Activated T-cell treated with anti-CD3 and anti-CD28 coated beads, Interleukin-2, amount 50 U/mL, for 72 hours (primary cell): ENCODE results near the gene C8G. TPM values are rescaled to one million over a fixed set of nuclear protein-coding genes. Genes with fewer than 3 reads are reported as not detected.

Source experiments
- ATAC-seq, 2 donors: fragments of 150-1000 bp; cut with Tn5 transposase; replicated peaks in 1 of 2; 2 replicates each; pipeline ENCODE4 v1.10.0; 2021; ENCODE audit warnings: moderate library complexity in 2 of 2, mild to moderate bottlenecking in 1 of 2
- DNase-seq, 2 donors: peaks; one replicate each; pipeline ENCODE4 v3.0.0; 2021 to 2022; ENCODE audit warnings: mixed read lengths in 1 of 2
- H3K27ac Mint-ChIP-seq: one replicate; pipeline ENCODE4 v1.8.0; 2022; ENCODE audit warnings: mild to moderate bottlenecking, moderate library complexity, mixed read lengths
- H3K27me3 Mint-ChIP-seq: one replicate; pipeline ENCODE4 v1.8.0; 2022; ENCODE audit warnings: low read depth, mixed read lengths
- H3K36me3 Mint-ChIP-seq, 2 donors: one replicate each; pipeline ENCODE4 v1.8.0; 2022; ENCODE audit warnings: mixed read lengths in 2 of 2, mild to moderate bottlenecking in 1 of 2; ENCODE audit not compliant: insufficient read depth in 2 of 2
- H3K4me1 Mint-ChIP-seq: one replicate; pipeline ENCODE4 v1.8.0; 2022; ENCODE audit warnings: low read depth, mixed read lengths
- H3K4me3 Mint-ChIP-seq, 2 donors: one replicate each; pipeline ENCODE4 v1.8.0; 2022; ENCODE audit warnings: mild to moderate bottlenecking in 2 of 2, mixed read lengths in 2 of 2, moderate library complexity in 2 of 2
- H3K9me3 Mint-ChIP-seq, 2 donors: one replicate each; pipeline ENCODE4 v1.8.0; 2022; ENCODE audit warnings: mixed read lengths in 2 of 2
- total RNA-seq, 2 donors: library from RNA; stranded (reverse); gene quantifications; one replicate each; pipeline ENCODE4 v1.2.3, GENCODE V29; 2022

Gene C8G
- total RNA-seq, 2 donors from 2014 or later, result 2.6 to 3.4 TPM

DNA sequence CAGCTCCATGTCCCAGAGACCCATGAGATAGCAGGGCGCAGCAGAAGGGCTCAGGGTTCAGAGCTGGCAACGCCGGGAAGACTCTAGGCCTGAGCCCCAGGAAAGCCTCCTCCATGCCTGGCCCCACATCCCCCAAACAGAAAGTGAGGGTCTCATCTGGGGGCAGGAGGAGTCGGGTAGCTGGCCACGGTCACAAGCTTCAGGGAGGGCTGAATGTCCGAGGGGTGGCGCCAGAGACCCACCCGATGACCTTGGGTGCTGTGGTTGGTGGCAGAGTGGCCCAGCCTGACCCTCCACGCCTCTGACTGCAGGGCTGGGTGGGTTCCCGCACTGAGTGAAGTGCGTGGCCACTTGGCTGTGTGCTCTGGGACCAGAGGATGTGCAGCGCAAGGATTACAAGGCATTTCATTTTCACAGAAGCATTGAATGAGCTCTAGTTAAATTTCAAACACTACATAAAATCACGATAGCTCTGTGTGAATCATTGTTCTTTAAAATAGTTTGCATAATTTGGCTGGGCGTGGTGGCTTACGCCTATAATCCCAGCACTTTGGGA, 3.0 kb downstream of the C8G start:
- Mint-ChIP-seq H3K27me3 (no peaks in the 10 kb centered on the region), H3K4me3 (peak overlapping the region; percentile 32 to 81), H3K36me3 (no peaks in the 10 kb centered on the region), H3K27ac (no peak overlapping the region), H3K4me1 (peaks cover 24% of the 10 kb centered on the region), H3K9me3 (no peaks in the 10 kb centered on the region)
- ATAC-seq, result no peak
- peak in 1 of 2 donors; percentile 41 for DNase-seq

DNA sequence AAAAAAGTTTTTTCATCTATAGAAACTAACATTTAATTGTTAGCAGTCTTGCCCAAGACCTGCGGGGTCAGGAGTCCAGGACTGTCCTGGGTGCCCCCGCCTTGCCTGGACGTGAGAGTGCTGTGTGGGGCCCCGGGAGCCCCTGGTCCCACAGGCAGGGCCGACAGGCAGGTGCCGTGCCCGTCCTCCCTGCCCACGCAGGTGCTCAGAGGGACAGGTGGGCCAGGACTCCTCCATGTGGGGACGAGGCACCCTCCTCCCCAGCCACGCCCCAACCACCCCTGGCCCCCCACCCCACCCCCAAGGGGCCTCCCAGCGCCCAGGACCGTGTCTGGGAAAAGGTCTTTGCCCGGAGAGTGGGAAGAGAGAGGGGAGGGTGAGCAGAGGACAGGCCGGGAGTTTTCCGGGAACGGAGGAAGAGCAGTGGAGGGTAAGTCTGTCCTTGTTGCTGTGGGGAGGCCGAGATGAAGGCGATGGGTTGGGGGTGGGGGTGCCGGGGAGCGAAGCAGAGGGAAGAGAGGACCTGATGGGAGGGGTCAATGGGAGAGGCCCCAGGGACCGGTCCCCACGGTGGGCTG, 4.3 kb downstream of the C8G start:
- ATAC-seq, result no peak
- DNase-seq, result no peak
- H3K4me1 Mint-ChIP-seq, result peaks cover 24% of the 10 kb centered on the region
- no peaks in the 10 kb centered on the region for H3K27me3 Mint-ChIP-seq
- peak overlapping the region; percentile 57 for H3K27ac Mint-ChIP-seq
- no peaks in the 10 kb centered on the region for H3K36me3 Mint-ChIP-seq
- H3K4me3 Mint-ChIP-seq, result peak overlapping the region; percentile 79 to 81
- no peaks in the 10 kb centered on the region for H3K9me3 Mint-ChIP-seq

- no peaks in the 10 kb centered on the region for H3K9me3 Mint-ChIP-seq
- peaks cover 19% of the 10 kb centered on the region for H3K4me1 Mint-ChIP-seq
- H3K27ac Mint-ChIP-seq, result peak overlapping the region; percentile 49
- no peaks in the 10 kb centered on the region for H3K27me3 Mint-ChIP-seq
- peak overlapping the region; percentile 87 to 94 for H3K4me3 Mint-ChIP-seq
- ATAC-seq (peak; percentile 94 to 96), DNase-seq (peak; percentile 96 to 98)
- H3K36me3 Mint-ChIP-seq, result no peaks in the 10 kb centered on the region
Measured at GRCh38 chr9:136949817-136950655, 5.0 kb downstream of the C8G start.

- H3K4me1 Mint-ChIP-seq, result peaks cover 15% of the 10 kb centered on the region
- H3K27me3 Mint-ChIP-seq, result no peaks in the 10 kb centered on the region
- no peak for DNase-seq
- no peak overlapping the region for H3K27ac Mint-ChIP-seq
- no peaks in the 10 kb centered on the region for H3K36me3 Mint-ChIP-seq
- no peaks in the 10 kb centered on the region for H3K9me3 Mint-ChIP-seq
- no peak for ATAC-seq
- peak overlapping the region; percentile 87 to 94 for H3K4me3 Mint-ChIP-seq
Measured at GRCh38 chr9:136950656-136951276, 5.7 kb downstream of the C8G start.

DNA sequence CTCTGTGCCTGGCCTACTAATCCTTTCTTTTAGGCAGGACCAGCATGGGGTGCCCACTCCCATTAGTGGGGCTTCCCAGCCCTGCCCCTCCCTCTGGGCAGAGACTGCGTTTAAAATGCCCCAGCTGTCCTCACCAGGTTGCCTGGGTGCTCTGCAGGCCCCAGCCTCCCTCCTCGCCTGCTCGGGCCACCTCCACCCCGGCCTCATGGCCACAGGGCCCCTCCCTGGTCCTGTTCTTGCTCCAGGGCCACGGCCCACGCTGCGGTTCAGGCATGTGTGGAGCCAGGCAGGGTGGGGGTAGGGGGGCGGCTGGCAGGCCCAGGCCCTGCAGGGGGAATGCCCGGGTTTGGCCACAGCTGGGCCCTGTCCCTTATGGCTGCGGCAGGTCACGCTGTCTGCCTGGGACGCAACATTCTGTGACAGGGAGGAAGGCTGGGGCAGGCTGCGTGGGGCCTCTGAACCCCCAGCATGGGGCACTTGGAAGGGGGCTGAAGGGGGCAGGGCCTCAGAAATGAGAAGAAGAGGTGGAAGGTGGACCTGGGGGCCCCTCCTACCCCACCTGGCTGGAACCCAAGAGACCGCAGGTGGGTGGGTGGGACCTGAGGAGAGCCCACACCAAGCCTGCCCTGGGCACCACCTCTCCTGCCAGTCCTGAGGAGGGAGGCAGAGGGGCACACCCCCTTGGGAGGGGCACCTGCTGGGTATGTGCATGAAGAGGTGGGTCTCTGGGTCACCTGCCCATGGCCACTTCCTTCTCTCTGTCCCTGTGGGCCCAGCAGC, 6.7 kb downstream of the C8G start, which contains the start of gene LCN12:
Gene LCN12, plus strand, starts transcription at position 733 of the 780 bp plus-strand sequence. CDS start 55 bp downstream, outside the sequence.
- H3K36me3 Mint-ChIP-seq, result peaks cover 1 to 2% of the 10 kb centered on the region in 2 donors
- no peak for ATAC-seq
- no peak within 1 kb of the TSS for H3K4me3 Mint-ChIP-seq

GRCh38 chr9:136952321-136952850, 7.3 kb downstream of the C8G start:
- peaks cover 4 to 5% of the 10 kb centered on the region in 2 donors for H3K9me3 Mint-ChIP-seq
- ATAC-seq (no peak), DNase-seq (no peak)
- no peaks in the 10 kb centered on the region for H3K27me3 Mint-ChIP-seq
- no peak overlapping the region for H3K27ac Mint-ChIP-seq
- H3K4me3 Mint-ChIP-seq, result no peak overlapping the region
- H3K36me3 Mint-ChIP-seq, result peaks cover 2 to 3% of the 10 kb centered on the region in 2 donors
- H3K4me1 Mint-ChIP-seq, result peaks cover 15% of the 10 kb centered on the region

More for the DNA sequence above, 6.7 kb downstream of the C8G start, which contains the start of gene LCN12:
- peaks cover 3 to 4% of the 10 kb centered on the region in 2 donors for H3K9me3 Mint-ChIP-seq
- H3K27me3 Mint-ChIP-seq, result no peaks in the 10 kb centered on the region
- no peak within 1 kb of the TSS for H3K27ac Mint-ChIP-seq
- H3K4me1 Mint-ChIP-seq, result peaks cover 15% of the 10 kb centered on the region
- no peak for DNase-seq

DNA sequence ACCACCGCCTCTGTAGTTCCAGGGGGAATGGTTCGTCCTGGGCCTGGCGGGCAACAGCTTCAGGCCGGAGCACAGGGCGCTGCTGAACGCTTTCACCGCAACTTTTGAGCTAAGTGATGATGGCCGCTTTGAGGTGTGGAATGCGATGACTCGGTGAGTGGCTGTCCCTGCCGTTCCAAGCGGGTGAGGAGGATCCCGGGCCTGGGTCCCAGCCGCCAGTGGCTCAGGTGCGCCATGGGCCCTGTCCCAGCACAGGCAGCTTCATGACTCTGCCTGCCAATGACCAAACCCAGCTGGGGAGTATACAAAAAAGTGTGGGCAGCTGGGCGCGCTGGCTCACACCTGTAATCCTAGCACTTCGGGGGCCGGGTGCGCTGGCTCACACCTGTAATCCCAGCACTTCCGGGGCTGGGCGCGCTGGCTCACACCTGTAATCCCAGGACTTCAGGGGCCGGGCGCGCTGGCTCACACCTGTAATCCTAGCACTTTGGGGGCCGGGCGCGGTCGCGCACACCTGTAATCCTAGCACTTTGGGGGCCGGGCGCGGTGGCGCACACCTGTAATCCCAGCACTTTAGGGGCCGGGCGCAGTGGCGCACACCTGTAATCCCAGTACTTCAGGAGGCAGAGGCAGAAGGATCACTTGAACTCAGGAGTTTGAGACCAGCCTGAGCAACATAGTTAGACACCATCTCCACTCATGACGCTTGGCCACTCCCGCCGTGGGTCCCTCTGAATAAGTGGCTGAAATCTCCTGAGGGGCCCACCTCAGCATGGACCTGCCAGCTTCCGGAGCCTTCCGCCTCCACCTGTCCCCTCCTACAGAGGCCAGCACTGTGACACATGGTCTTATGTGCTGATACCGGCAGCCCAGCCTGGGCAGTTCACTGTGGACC, 8.1 kb downstream of the C8G start:
- Mint-ChIP-seq H3K4me1 (peaks cover 14% of the 10 kb centered on the region), H3K36me3 (peaks cover 2 to 3% of the 10 kb centered on the region in 2 donors), H3K9me3 (peaks cover 4 to 5% of the 10 kb centered on the region in 2 donors), H3K27me3 (no peaks in the 10 kb centered on the region), H3K4me3 (no peak overlapping the region), H3K27ac (no peak overlapping the region)
- ATAC-seq (no peak), DNase-seq (no peak)

GRCh38 chr9:136953771-136954269, 8.8 kb downstream of the C8G start:
- no peak overlapping the region for H3K4me3 Mint-ChIP-seq
- DNase-seq (no peak), ATAC-seq (no peak)
- peaks cover 4 to 5% of the 10 kb centered on the region in 2 donors for H3K9me3 Mint-ChIP-seq
- H3K4me1 Mint-ChIP-seq, result peaks cover 7% of the 10 kb centered on the region
- peaks cover 2 to 3% of the 10 kb centered on the region in 2 donors for H3K36me3 Mint-ChIP-seq
- no peaks in the 10 kb centered on the region for H3K27me3 Mint-ChIP-seq
- H3K27ac Mint-ChIP-seq, result no peak overlapping the region

GRCh38 chr9:136954270-136955083, 9.4 kb downstream of the C8G start:
- H3K4me1 Mint-ChIP-seq, result peaks cover 5% of the 10 kb centered on the region
- no peak overlapping the region for H3K4me3 Mint-ChIP-seq
- H3K27me3 Mint-ChIP-seq, result no peaks in the 10 kb centered on the region
- no peak overlapping the region for H3K27ac Mint-ChIP-seq
- ATAC-seq, result no peak
- peaks cover 2 to 3% of the 10 kb centered on the region in 2 donors for H3K36me3 Mint-ChIP-seq
- peaks cover 4 to 5% of the 10 kb centered on the region in 2 donors for H3K9me3 Mint-ChIP-seq
- DNase-seq, result no peak

GRCh38 chr9:136955202-136955942, 10.3 kb downstream of the C8G start:
- Mint-ChIP-seq H3K4me3 (no peak overlapping the region), H3K27ac (no peak overlapping the region)

More at GRCh38 chr9:136955202-136955942, 10.3 kb downstream of the C8G start:
- DNase-seq (no peak), ATAC-seq (no peak)
- Mint-ChIP-seq H3K36me3 (peaks cover 2 to 3% of the 10 kb centered on the region in 2 donors), H3K4me1 (peaks cover 1% of the 10 kb centered on the region), H3K27me3 (no peaks in the 10 kb centered on the region), H3K9me3 (peaks cover 4 to 5% of the 10 kb centered on the region in 2 donors)
